Measurements from ENCODE around the gene TAS2R38.

Gene TAS2R38

DNA sequence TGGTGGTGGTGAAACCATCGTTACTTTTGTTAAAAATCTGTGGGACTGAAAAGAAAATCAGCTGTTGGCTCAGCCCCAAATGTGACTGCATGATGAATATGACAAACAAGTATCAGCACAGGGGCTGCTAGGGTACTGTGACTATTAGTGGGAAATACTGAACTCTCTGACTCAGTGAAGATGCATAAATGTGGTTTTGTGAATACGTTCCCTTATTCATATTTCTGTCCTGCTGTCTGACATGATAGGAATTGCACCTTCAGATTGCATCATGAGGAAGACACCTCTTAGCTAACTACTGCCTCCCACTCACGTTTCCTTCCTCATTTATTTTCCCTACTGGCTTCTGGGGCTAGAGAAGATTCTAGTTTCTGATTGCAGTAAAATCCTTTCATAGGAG lies 28.2 kb downstream of the TAS2R38 start:
- no peaks in the 10 kb centered on the region for H3K4me1 ChIP-seq (ENCODE audit: control insufficient read depth, insufficient read depth, low read length)
- no peak overlapping the region for H3K9ac ChIP-seq (ENCODE audit: low read length)
- no peaks in the 10 kb centered on the region for H3K27me3 ChIP-seq (replicated peaks; ENCODE audit: control insufficient read depth, insufficient read depth, low read length)
- no peak for DNase-seq (ENCODE audit: low read depth)
- H3K36me3 ChIP-seq (ENCODE audit: control insufficient read depth, insufficient read depth, low read length, severe bottlenecking): no peaks in the 10 kb centered on the region
- peaks cover 20% of the 10 kb centered on the region for H3K9me3 ChIP-seq (ENCODE audit: control insufficient read depth, low read length)
- no peak overlapping the region for H3K4me3 ChIP-seq (ENCODE audit: low read length)

DNA sequence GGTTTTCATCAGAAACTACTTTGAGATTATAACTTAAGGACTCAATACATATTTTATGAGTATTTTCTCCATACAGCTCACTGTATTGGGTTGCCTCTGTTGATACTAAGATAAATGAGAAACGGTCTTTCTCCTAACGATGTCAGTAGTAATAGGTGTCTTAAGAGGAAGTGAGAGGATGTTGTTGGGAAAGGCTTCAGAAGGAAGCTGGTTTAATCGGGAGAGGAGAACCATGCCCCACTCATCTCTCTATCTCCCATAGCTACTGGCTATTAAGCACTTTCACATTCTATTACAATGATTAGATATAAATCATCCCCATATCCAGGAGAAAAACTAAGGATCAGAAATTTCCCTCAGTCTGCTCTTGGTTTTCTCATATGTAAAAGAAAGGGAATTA lies 28.8 kb downstream of the TAS2R38 start:
- H3K36me3 ChIP-seq (ENCODE audit: control insufficient read depth, insufficient read depth, low read length, severe bottlenecking): no peaks in the 10 kb centered on the region

GRCh38 chr7:141943846-141944245 lies 29.7 kb downstream of the TAS2R38 start:
- Histone ChIP-seq H3K9ac (ENCODE audit: low read length) (no peak overlapping the region), H3K9me3 (ENCODE audit: control insufficient read depth, low read length) (peaks cover 22% of the 10 kb centered on the region), H3K27me3 (replicated peaks; ENCODE audit: control insufficient read depth, insufficient read depth, low read length) (no peaks in the 10 kb centered on the region), H3K36me3 (ENCODE audit: control insufficient read depth, insufficient read depth, low read length, severe bottlenecking) (no peaks in the 10 kb centered on the region), H3K4me1 (ENCODE audit: control insufficient read depth, insufficient read depth, low read length) (no peaks in the 10 kb centered on the region), H3K4me3 (ENCODE audit: low read length) (no peak overlapping the region)
- no peak for DNase-seq (ENCODE audit: low read depth)

More for the DNA sequence above, 28.8 kb downstream of the TAS2R38 start:
- peaks cover 22% of the 10 kb centered on the region for H3K9me3 ChIP-seq (ENCODE audit: control insufficient read depth, low read length)
- no peak overlapping the region for H3K9ac ChIP-seq (ENCODE audit: low read length)
- no peak overlapping the region for H3K4me3 ChIP-seq (ENCODE audit: low read length)
- no peak for DNase-seq (ENCODE audit: low read depth)
- no peaks in the 10 kb centered on the region for H3K4me1 ChIP-seq (ENCODE audit: control insufficient read depth, insufficient read depth, low read length)
- H3K27me3 ChIP-seq (replicated peaks; ENCODE audit: control insufficient read depth, insufficient read depth, low read length): no peaks in the 10 kb centered on the region

GRCh38 chr7:141941075-141941474 lies 32.5 kb downstream of the TAS2R38 start:
- Histone ChIP-seq H3K4me3 (ENCODE audit: low read length) (no peak overlapping the region), H3K4me1 (ENCODE audit: control insufficient read depth, insufficient read depth, low read length) (no peaks in the 10 kb centered on the region), H3K36me3 (ENCODE audit: control insufficient read depth, insufficient read depth, low read length, severe bottlenecking) (no peaks in the 10 kb centered on the region), H3K9ac (ENCODE audit: low read length) (no peak overlapping the region), H3K9me3 (ENCODE audit: control insufficient read depth, low read length) (peaks cover 22% of the 10 kb centered on the region), H3K27me3 (replicated peaks; ENCODE audit: control insufficient read depth, insufficient read depth, low read length) (no peaks in the 10 kb centered on the region)
- DNase-seq (ENCODE audit: low read depth): no peak

DNA sequence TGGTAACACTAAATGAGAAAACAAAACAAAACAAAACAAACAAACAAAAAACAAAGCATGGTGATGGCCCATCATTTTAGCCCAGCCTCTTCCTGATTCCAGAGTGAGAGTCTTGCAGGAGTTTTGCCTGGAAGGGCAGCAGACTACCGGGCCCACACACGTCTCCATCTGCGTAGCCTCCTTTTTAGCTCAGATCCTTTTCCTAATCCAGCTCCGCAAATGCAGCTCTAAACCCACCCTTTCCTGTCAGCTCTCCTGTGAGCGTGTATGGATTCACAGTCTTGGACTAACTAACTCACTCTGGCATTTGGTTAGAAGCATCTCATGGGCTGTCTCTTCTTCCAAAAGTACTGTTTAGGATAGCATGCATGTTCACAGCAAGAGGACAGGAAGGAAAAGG lies 43.4 kb downstream of the TAS2R38 start:
- DNase-seq (ENCODE audit: low read depth): no peak
- no peaks in the 10 kb centered on the region for H3K36me3 ChIP-seq (ENCODE audit: control insufficient read depth, insufficient read depth, low read length, severe bottlenecking)

GRCh38 chr7:141928845-141929195 lies 44.8 kb downstream of the TAS2R38 start:
- no peak for DNase-seq (ENCODE audit: low read depth)
- H3K9ac ChIP-seq (ENCODE audit: low read length): no peak overlapping the region
- H3K4me1 ChIP-seq (ENCODE audit: control insufficient read depth, insufficient read depth, low read length): no peaks in the 10 kb centered on the region
- no peaks in the 10 kb centered on the region for H3K36me3 ChIP-seq (ENCODE audit: control insufficient read depth, insufficient read depth, low read length, severe bottlenecking)
- H3K27me3 ChIP-seq (replicated peaks; ENCODE audit: control insufficient read depth, insufficient read depth, low read length): no peaks in the 10 kb centered on the region
- no peak overlapping the region for H3K4me3 ChIP-seq (ENCODE audit: low read length)
- H3K9me3 ChIP-seq (ENCODE audit: control insufficient read depth, low read length): peaks cover 3% of the 10 kb centered on the region

More for the DNA sequence above, 43.4 kb downstream of the TAS2R38 start:
- peaks cover 6% of the 10 kb centered on the region for H3K9me3 ChIP-seq (ENCODE audit: control insufficient read depth, low read length)
- no peak overlapping the region for H3K4me3 ChIP-seq (ENCODE audit: low read length)
- H3K9ac ChIP-seq (ENCODE audit: low read length): no peak overlapping the region
- H3K4me1 ChIP-seq (ENCODE audit: control insufficient read depth, insufficient read depth, low read length): no peaks in the 10 kb centered on the region
- H3K27me3 ChIP-seq (replicated peaks; ENCODE audit: control insufficient read depth, insufficient read depth, low read length): no peaks in the 10 kb centered on the region

DNA sequence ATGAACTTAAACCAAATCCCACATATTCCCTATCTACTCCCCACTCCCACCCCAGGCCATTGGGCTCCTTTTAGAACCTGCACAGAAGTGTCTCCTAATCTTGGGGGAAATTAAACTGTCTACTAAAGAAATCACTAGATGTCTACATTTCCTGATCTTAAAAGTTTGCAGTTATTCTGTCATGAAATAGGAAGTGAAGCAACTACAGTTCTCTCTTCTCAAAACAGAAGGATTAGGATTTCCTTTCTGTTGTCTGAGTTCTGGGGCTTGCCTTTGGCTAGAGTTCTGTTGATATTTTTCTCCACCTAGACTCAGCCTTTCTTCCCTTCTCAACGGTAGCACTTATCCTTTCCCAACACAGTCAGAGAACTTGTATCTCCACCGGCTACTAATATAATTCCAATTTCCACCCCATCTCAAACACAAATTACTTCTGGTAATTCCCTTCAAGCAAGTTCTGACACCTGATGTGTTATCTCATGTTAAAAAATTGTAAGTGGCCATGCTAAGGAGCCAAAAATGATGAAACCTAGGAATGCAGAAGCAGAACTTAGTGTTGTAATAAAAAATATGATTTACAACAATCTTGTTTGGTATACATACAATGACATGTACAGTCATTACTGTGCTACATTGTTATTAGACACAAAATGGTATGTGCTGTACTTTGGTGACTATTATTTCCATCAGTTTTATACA lies 45.3 kb downstream of the TAS2R38 start:
- no peaks in the 10 kb centered on the region for H3K27me3 ChIP-seq (replicated peaks; ENCODE audit: control insufficient read depth, insufficient read depth, low read length)
- H3K4me3 ChIP-seq (ENCODE audit: low read length): no peak overlapping the region
- H3K9me3 ChIP-seq (ENCODE audit: control insufficient read depth, low read length): peaks cover 3% of the 10 kb centered on the region
- DNase-seq (ENCODE audit: low read depth): no peak
- no peak overlapping the region for H3K9ac ChIP-seq (ENCODE audit: low read length)
- H3K36me3 ChIP-seq (ENCODE audit: control insufficient read depth, insufficient read depth, low read length, severe bottlenecking): no peaks in the 10 kb centered on the region
- H3K4me1 ChIP-seq (ENCODE audit: control insufficient read depth, insufficient read depth, low read length): no peaks in the 10 kb centered on the region
